CD14-positive monocyte (primary cell): ENCODE results near the gene MRPS11. TPM values are rescaled to one million over a fixed set of nuclear protein-coding genes. Genes with fewer than 3 reads are reported as not detected.

ENCODE experiments used
- DNase-seq, 3 donors: peaks; one replicate each; pipeline ENCODE4 v3.0.0-alpha.2; 2011 to 2022
- H2AFZ ChIP-seq: 2 replicates; pipeline ENCODE4 v1.6.0; 2012; ENCODE audit warnings: mild to moderate bottlenecking, low read depth, low read length, inconsistent platforms; ENCODE audit not compliant: insufficient read depth, poor library complexity, severe bottlenecking
- H3K27ac ChIP-seq, 2 donors: 1 replicate in 1 of 2; 2 replicates in 1 of 2; pipeline ENCODE4 v1.5.1; 2012 to 2013; ENCODE audit warnings: low read length in 2 of 2, control low read depth in 1 of 2, inconsistent platforms in 1 of 2, low read depth in 1 of 2, mild to moderate bottlenecking in 1 of 2
- H3K27me3 ChIP-seq, 2 donors: one replicate each; pipeline versions ENCODE4 v1.6.0 to v1.6.1; 2011 to 2013; ENCODE audit warnings: low read length in 2 of 2; ENCODE audit not compliant: control insufficient read depth in 2 of 2, insufficient read depth in 2 of 2
- H3K36me3 ChIP-seq, 2 donors: replicated peaks in 1 of 2; 1 replicate in 1 of 2; 2 replicates in 1 of 2; pipeline versions ENCODE4 v1.5.1 to v1.6.1; 2012 to 2013; ENCODE audit warnings: low read length in 2 of 2, control low read depth in 1 of 2, inconsistent platforms in 1 of 2, mild to moderate bottlenecking in 1 of 2; ENCODE audit not compliant: insufficient read depth in 2 of 2, control insufficient read depth in 1 of 2
- H3K4me1 ChIP-seq, 2 donors: 1 replicate in 1 of 2; 2 replicates in 1 of 2; pipeline versions ENCODE4 v1.5.1 to v1.6.1; 2012 to 2013; ENCODE audit warnings: low read length in 2 of 2, control low read depth in 1 of 2, inconsistent platforms in 1 of 2, mild to moderate bottlenecking in 1 of 2, moderate library complexity in 1 of 2; ENCODE audit not compliant: insufficient read depth in 2 of 2, control insufficient read depth in 1 of 2
- H3K4me2 ChIP-seq: replicated peaks from 2 replicates; pipeline ENCODE3; 2012; ENCODE audit warnings: low read length, moderate library complexity, mild to moderate bottlenecking; ENCODE audit not compliant: poor library complexity, severe bottlenecking; ENCODE audit errors: extremely low read depth
- H3K4me3 ChIP-seq, 3 experiments: fragments of 200-600 bp in 1 of 3; sonication (generic) in 1 of 3; replicated peaks in 1 of 3; 1 replicate in 2 of 3; 2 replicates in 1 of 3; pipeline ENCODE4 v1.5.1; 2011 to 2013; ENCODE audit warnings: low read length in 3 of 3, mild to moderate bottlenecking in 3 of 3, control low read depth in 2 of 3, low read depth in 2 of 3, inconsistent platforms in 1 of 3, moderate library complexity in 1 of 3
- H3K79me2 ChIP-seq: 2 replicates; pipeline ENCODE4 v1.6.0; 2012; ENCODE audit warnings: mild to moderate bottlenecking, control low read depth, inconsistent platforms, low read length, moderate library complexity; ENCODE audit not compliant: insufficient read depth
- H3K9ac ChIP-seq: 2 replicates; pipeline ENCODE4 v1.6.0; 2017; ENCODE audit warnings: low read length, mild to moderate bottlenecking; ENCODE audit not compliant: insufficient read depth, poor library complexity, severe bottlenecking
- H3K9me3 ChIP-seq, 2 donors: replicated peaks in 1 of 2; 1 replicate in 1 of 2; 2 replicates in 1 of 2; pipeline versions ENCODE4 v1.5.1 to v1.6.1; 2012 to 2013; ENCODE audit warnings: low read length in 2 of 2, control low read depth in 1 of 2; ENCODE audit not compliant: control insufficient read depth in 1 of 2, insufficient read depth in 1 of 2
- H4K20me1 ChIP-seq: 2 replicates; pipeline ENCODE4 v1.6.0; 2012; ENCODE audit warnings: mild to moderate bottlenecking, low read length, control low read depth, moderate library complexity; ENCODE audit not compliant: insufficient read depth
- H3K27ac Mint-ChIP-seq, 7 donors: one replicate each; pipeline ENCODE4 v1.8.0; 2020; ENCODE audit warnings: mild to moderate bottlenecking in 7 of 7, mixed read lengths in 7 of 7, moderate library complexity in 6 of 7, inconsistent platforms in 2 of 7
- H3K27me3 Mint-ChIP-seq, 3 donors: one replicate each; pipeline ENCODE4 v1.8.0; 2021 to 2022; ENCODE audit warnings: low read depth in 3 of 3, mild to moderate bottlenecking in 3 of 3, mixed read lengths in 3 of 3, moderate library complexity in 3 of 3, inconsistent platforms in 1 of 3
- H3K36me3 Mint-ChIP-seq, 2 donors: one replicate each; pipeline ENCODE4 v1.8.0; 2020; ENCODE audit warnings: mixed read lengths in 2 of 2, inconsistent platforms in 1 of 2, mild to moderate bottlenecking in 1 of 2
- H3K4me1 Mint-ChIP-seq: one replicate; pipeline ENCODE4 v1.8.0; 2020; ENCODE audit warnings: mild to moderate bottlenecking, mixed read lengths
- H3K4me3 Mint-ChIP-seq, 2 donors: one replicate each; pipeline ENCODE4 v1.8.0; 2020; ENCODE audit warnings: mild to moderate bottlenecking in 2 of 2, mixed read lengths in 2 of 2, moderate library complexity in 1 of 2
- H3K9me3 Mint-ChIP-seq, 7 donors: one replicate each; pipeline ENCODE4 v1.8.0; 2020 to 2022; ENCODE audit warnings: mixed read lengths in 7 of 7, mild to moderate bottlenecking in 6 of 7, moderate library complexity in 6 of 7, inconsistent platforms in 2 of 7
- CTCF ChIP-seq: fragments of 200-600 bp; IDR thresholded peaks from one replicate; pipeline ENCODE4 v1.8.0; 2022; ENCODE audit warnings: antibody characterized with exemption, mild to moderate bottlenecking
- WGBS: methylation state at CpG from one replicate; pipeline ENCODE4 v1.1.5; 2013; ENCODE audit warnings: missing lambda C conversion rate; ENCODE audit not compliant: insufficient coverage; 5-methylcytosine and 5-hydroxymethylcytosine counted together
- intact Hi-C, 2 donors: fragments of 100-400 bp; cut with micrococcal nuclease; formaldehyde crosslinking; loops; one replicate each; pipeline versions ENCODE4 v1.15.0 to v1.15.1; 2023
- polyA plus RNA-seq, 3 donors: library from polyadenylated mRNA; depleted of rRNA in 1 of 3; unstranded in 2 of 3; stranded (reverse) in 1 of 3; fragments of 300-500 nt in 2 of 3; fragments of >200 nt in 1 of 3; fragmentation: Illumina TruSeq in 2 of 3; gene quantifications; 1 replicate in 2 of 3; 2 replicates in 1 of 3; pipeline ENCODE4 v1.2.3, GENCODE V29; 2012 to 2021

The MRPS11 gene
- polyA plus RNA-seq, 3 donors: 31.1 to 70.2 (median 65.2) TPM

- no peak overlapping the region for H3K4me3 Mint-ChIP-seq
- H3K36me3 ChIP-seq: peaks cover 4 to 36% of the 10 kb centered on the region in 2 donors
- H3K9me3 Mint-ChIP-seq: no peaks in the 10 kb centered on the region
- no peak overlapping the region for H3K4me3 ChIP-seq
- no peak overlapping the region for H3K27ac Mint-ChIP-seq
- no peaks in the 10 kb centered on the region for H3K4me1 ChIP-seq
- WGBS: no CpG with 5 or more reads among the region's 2 CpGs
- no peak overlapping the region for H3K27ac ChIP-seq
- TF ChIP-seq CTCF: no peak
- H3K4me1 Mint-ChIP-seq: peaks cover 2% of the 10 kb centered on the region
- no peaks in the 10 kb centered on the region for H4K20me1 ChIP-seq
- intact Hi-C loops: no loop called here
- no peaks in the 10 kb centered on the region for H3K27me3 ChIP-seq
- H3K79me2 ChIP-seq: no peaks in the 10 kb centered on the region
- H3K27me3 Mint-ChIP-seq: no peaks in the 10 kb centered on the region
- H3K9ac ChIP-seq: no peak overlapping the region
- no peaks in the 10 kb centered on the region for H3K9me3 ChIP-seq
- H3K4me2 ChIP-seq: no peak overlapping the region
- H3K36me3 Mint-ChIP-seq: peaks cover 34 to 38% of the 10 kb centered on the region in 2 donors
- no peak overlapping the region for H2AFZ ChIP-seq
- DNase-seq: no peak
Observed at GRCh38 chr15:88505721-88506120, 38.2 kb downstream of the MRPS11 start.

- Mint-ChIP-seq H3K9me3 (no peaks in the 10 kb centered on the region), H3K27ac (no peak overlapping the region), H3K4me3 (no peak overlapping the region), H3K36me3 (peaks cover 42 to 46% of the 10 kb centered on the region in 2 donors), H3K4me1 (peaks cover 2% of the 10 kb centered on the region), H3K27me3 (peaks cover 0 to 3% (median 0%) of the 10 kb centered on the region in 3 donors)
- Histone ChIP-seq H3K9ac (no peak overlapping the region), H4K20me1 (no peaks in the 10 kb centered on the region), H3K79me2 (no peaks in the 10 kb centered on the region), H3K9me3 (no peaks in the 10 kb centered on the region), H3K4me2 (no peak overlapping the region), H3K36me3 (peaks cover 11 to 46% of the 10 kb centered on the region in 2 donors), H3K27ac (no peak overlapping the region), H3K4me1 (no peaks in the 10 kb centered on the region), H3K27me3 (no peaks in the 10 kb centered on the region), H3K4me3 (no peak overlapping the region), H2AFZ (no peak overlapping the region)
- TF ChIP-seq CTCF: no peak
- DNase-seq: no peak
- intact Hi-C loops: no loop called here
Observed at GRCh38 chr15:88506628-88507027, 39.1 kb downstream of the MRPS11 start.
